Upper lobe of right lung (tissue), 1 donor: ENCODE measurements around the gene ADAP2. TPM values are rescaled to one million over a fixed set of nuclear protein-coding genes. Genes with fewer than 3 reads are reported as not detected.
"Not testable (repeated sequence)": the region's sequence is repeated elsewhere in the genome, so short reads cannot be mapped to it uniquely, and the experiment has no call there.

Experiments used
- ATAC-seq: fragments of 200-7000 bp; cut with Tn5 transposase; one replicate; pipeline ENCODE4 v1.9.1; 2020; ENCODE audit warnings: mild to moderate bottlenecking, moderate library complexity
- DNase-seq: peaks from one replicate; pipeline ENCODE4 v3.0.0-alpha.2; 2020
- H3K27ac ChIP-seq: fragments of 200-600 bp; one replicate; pipeline ENCODE4 v1.8.0; 2022
- H3K27me3 ChIP-seq: fragments of 200-600 bp; one replicate; pipeline ENCODE4 v1.8.0; 2022; ENCODE audit warnings: mild to moderate bottlenecking
- H3K36me3 ChIP-seq: fragments of 200-600 bp; one replicate; pipeline ENCODE4 v1.8.0; 2022
- H3K4me1 ChIP-seq: fragments of 200-600 bp; one replicate; pipeline ENCODE4 v1.8.0; 2022
- H3K4me3 ChIP-seq: fragments of 200-600 bp; one replicate; pipeline ENCODE4 v1.8.0; 2022; ENCODE audit warnings: mild to moderate bottlenecking
- H3K9me3 ChIP-seq: fragments of 200-600 bp; one replicate; pipeline ENCODE4 v1.8.0; 2022
- CTCF ChIP-seq: fragments of 200-600 bp; IDR thresholded peaks from one replicate; pipeline ENCODE4 v1.8.0; 2022; ENCODE audit warnings: antibody characterized with exemption
- intact Hi-C: fragments of 100-400 bp; cut with DNase I; formaldehyde crosslinking; loops from one replicate; pipeline ENCODE4 v1.11.0; 2022
- total RNA-seq: library from RNA; stranded (reverse); fragmentation: NEBNext Ultra II Directional; extraction: Animal tissue kit (Norgen Biotek cat#: 25700); gene quantifications from one replicate; pipeline ENCODE4 v1.2.1, GENCODE V29; 2021
- donor health status: DM: no; HTN: yes; CAD: no; lungs with severe emphysema.

ADAP2 gene
- total RNA-seq, 1 donor from 2014 or later: 19.8 TPM

DNA sequence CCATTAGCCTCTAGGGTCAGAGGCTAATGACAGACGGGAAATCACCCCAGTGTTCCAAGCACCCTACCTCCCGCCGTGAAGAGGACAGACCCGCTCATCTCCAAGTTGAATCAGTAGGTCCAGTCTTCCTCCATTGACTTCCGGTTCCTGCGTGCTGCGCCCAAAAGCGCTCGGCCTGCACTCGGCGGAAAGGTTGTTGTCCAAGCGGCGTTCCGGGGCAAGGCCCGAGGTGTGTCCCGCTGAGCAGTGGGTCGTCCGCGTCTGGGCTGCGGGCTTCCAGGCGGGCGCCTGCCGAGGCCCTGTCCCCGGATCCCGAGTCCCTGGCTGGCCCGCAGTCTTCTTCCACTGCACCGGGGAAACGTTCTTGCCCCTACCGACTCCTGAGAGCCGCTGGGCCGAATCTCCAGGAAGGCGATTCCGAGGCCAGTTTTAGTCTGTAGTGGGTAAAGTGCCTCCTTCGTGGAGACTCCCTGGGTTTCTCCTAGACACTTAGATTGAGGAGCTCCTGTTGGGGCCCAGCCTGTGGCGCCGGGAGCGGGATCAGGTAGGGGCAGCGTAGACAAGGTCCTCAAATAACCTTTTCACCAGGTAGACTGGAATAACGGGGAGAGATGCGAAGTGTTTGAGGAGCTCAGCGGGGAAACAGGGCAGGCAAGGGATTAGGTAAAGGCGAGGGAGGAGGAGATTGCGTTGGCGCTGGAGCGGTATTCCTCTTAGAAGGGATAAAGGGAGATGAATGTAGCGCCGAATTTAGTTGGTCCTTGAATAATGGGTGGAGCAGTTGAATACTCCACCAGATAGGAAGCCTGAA lies 15.4 kb upstream of the ADAP2 start, which contains the start of gene TEFM:
Gene TEFM, minus strand, starts transcription at position 138 of the 811 bp plus-strand sequence. Its CDS starts 40 bp downstream, at position 98.
- intact Hi-C loops: no loop called here
- Histone ChIP-seq H3K4me1 (peaks cover 14% of the 10 kb centered on the region), H3K36me3 (peaks cover 21% of the 10 kb centered on the region), H3K27me3 (no peaks in the 10 kb centered on the region), H3K4me3 (peak within 1 kb of the TSS; percentile 84), H3K9me3 (no peaks in the 10 kb centered on the region), H3K27ac (peak within 1 kb of the TSS; percentile 85)
- no peak for TF ChIP-seq CTCF
- ATAC-seq (peak; percentile 99), DNase-seq (peak; percentile 95)

GRCh38 chr17:30908717-30909420 lies 12.9 kb upstream of the ADAP2 start:
- Histone ChIP-seq H3K9me3 (no peaks in the 10 kb centered on the region), H3K4me1 (peaks cover 14% of the 10 kb centered on the region), H3K27ac (no peak overlapping the region), H3K27me3 (no peaks in the 10 kb centered on the region), H3K36me3 (peaks cover 3% of the 10 kb centered on the region), H3K4me3 (no peak overlapping the region)
- intact Hi-C loops: no loop called here
- TF ChIP-seq CTCF: no peak
- no peak for DNase-seq
- no peak for ATAC-seq

GRCh38 chr17:30910151-30910550 lies 11.6 kb upstream of the ADAP2 start:
- H3K4me3 ChIP-seq, H3K36me3 ChIP-seq, H3K27me3 ChIP-seq, intact Hi-C loops, H3K9me3 ChIP-seq, H3K27ac ChIP-seq, ATAC-seq: not testable (repeated sequence)
- peak; percentile 8 for DNase-seq
- H3K4me1 ChIP-seq: peaks cover 12% of the 10 kb centered on the region

DNA sequence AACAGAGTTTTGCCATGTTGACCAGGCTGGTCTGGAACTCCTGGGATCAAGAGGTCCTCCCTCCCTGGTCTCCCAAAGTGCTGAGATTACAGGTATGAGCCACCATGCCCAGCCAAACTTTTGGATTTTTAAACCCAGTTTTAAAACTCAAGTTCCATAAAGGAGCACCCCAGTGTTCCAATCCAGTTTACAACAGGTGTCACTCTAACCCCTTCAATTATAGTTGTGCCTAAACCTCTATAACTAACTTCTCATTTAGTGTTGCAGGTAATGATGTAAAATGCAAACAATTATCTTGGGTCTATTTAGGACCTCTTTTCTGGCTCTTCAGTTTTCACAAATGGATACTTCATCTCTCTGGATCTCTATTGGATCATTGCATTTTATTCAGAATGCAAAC lies 7.8 kb upstream of the ADAP2 start:
- no peaks in the 10 kb centered on the region for H3K4me1 ChIP-seq
- no peaks in the 10 kb centered on the region for H3K36me3 ChIP-seq
- intact Hi-C loops: no loop called here
- DNase-seq (no peak), ATAC-seq (no peak)
- no peaks in the 10 kb centered on the region for H3K27me3 ChIP-seq
- H3K4me3 ChIP-seq: no peak overlapping the region
- H3K27ac ChIP-seq: no peak overlapping the region
- no peak for TF ChIP-seq CTCF
- no peaks in the 10 kb centered on the region for H3K9me3 ChIP-seq

DNA sequence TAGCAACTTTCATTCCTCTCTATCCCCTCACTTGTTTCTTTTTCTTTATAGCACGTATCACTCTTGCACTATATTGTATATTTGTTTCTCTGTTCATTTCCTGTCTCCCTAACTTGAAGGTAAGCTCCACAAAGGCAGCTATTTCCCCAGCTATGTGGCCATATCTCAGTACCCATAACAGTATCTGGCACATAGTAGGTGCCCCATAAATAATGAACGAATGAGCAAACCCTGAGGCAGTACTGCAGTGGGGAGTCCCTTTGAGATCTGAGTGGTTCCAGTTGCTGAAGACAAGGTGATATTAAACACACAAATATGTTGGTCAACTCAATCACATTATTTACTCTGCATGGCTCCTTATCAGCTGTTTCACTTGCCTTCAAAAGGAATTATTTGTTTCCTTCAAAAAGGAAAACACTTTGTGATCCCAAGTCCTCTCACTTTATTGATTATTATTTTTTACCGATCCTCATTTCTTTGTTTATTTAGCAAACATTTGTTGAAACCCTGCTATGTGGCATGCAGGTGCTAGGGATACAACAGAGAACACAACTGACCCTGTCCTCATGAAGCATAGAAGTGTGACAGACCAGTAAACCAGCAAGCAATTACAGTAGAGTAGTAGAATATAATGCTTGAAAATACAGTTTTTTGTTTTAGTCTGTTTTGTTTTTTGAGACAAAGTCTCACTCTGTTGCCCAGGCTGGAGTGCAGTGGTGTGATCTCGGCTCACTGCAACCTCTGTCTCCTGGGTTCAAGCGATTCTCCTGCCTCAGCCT lies 5.7 kb upstream of the ADAP2 start:
- H3K27me3 ChIP-seq: no peaks in the 10 kb centered on the region
- no peak for TF ChIP-seq CTCF
- no peaks in the 10 kb centered on the region for H3K9me3 ChIP-seq
- H3K4me3 ChIP-seq: no peak overlapping the region
- no peaks in the 10 kb centered on the region for H3K4me1 ChIP-seq
- intact Hi-C loops: no loop called here
- ATAC-seq: no peak
- no peaks in the 10 kb centered on the region for H3K36me3 ChIP-seq
- no peak for DNase-seq
- no peak overlapping the region for H3K27ac ChIP-seq
